Type B pancreatic cell (in vitro differentiated cells): ENCODE data around the gene KMT2E. TPM values are rescaled to one million over a fixed set of nuclear protein-coding genes. Genes with fewer than 3 reads are reported as not detected.

Source experiments
- DNase-seq: peaks from one replicate; pipeline ENCODE4 v3.0.0; 2021; ENCODE audit warnings: mixed read lengths; ENCODE audit not compliant: unreplicated experiment; ENCODE audit errors: extremely low spot score
- H3K27ac Mint-ChIP-seq: 2 replicates; pipeline ENCODE4 v1.8.0; 2021; ENCODE audit warnings: mild to moderate bottlenecking, mixed read lengths
- H3K27me3 Mint-ChIP-seq: 2 replicates; pipeline ENCODE4 v1.8.0; 2021; ENCODE audit warnings: mixed read lengths
- H3K36me3 Mint-ChIP-seq: 2 replicates; pipeline ENCODE4 v1.8.0; 2021; ENCODE audit warnings: mixed read lengths
- H3K4me1 Mint-ChIP-seq: one replicate; pipeline ENCODE4 v1.8.0; 2021; ENCODE audit warnings: mixed read lengths; ENCODE audit not compliant: unreplicated experiment
- H3K4me3 Mint-ChIP-seq: 2 replicates; pipeline ENCODE4 v1.8.0; 2021; ENCODE audit warnings: mild to moderate bottlenecking, mixed read lengths
- H3K9me3 Mint-ChIP-seq: 2 replicates; pipeline ENCODE4 v1.8.0; 2021; ENCODE audit warnings: mixed read lengths
- total RNA-seq: library from RNA; stranded (reverse); gene quantifications from 2 replicates; pipeline ENCODE4 v1.2.1, GENCODE V29; 2021; ENCODE audit warnings: low replicate concordance
- TF ChIP-seq, protein P1 (sequence below): fragments of 200-600 bp; sonication (generic); conservative IDR thresholded peaks from 2 replicates; pipeline ENCODE4 v1.5.0; 2021; ENCODE audit warnings: antibody characterized with exemption, mild to moderate bottlenecking

KMT2E gene
- total RNA-seq, 1 donor from 2014 or later, result 75.6 TPM

DNA sequence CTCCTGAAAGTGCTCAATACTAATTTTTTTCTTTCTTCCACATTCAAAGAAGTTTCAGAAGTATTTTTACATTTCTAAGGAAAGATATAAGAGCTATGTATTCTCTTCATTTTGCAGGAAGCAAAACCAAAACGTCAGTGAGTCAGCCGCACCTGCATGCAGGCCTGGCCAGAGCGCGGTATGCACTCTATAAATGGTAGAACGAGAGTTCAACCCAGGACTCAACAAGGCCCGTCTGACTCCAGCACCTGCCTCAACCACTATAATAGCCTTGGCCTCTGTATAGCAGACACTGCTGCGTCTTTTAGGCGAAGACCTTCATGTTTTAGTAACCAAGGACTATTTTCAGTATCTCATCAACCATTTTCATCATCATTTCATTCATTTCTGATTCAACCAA is 113.2 kb downstream of the KMT2E start:
- H3K36me3 Mint-ChIP-seq, result peaks cover 15% of the 10 kb centered on the region
- no peaks in the 10 kb centered on the region for H3K9me3 Mint-ChIP-seq
- no peaks in the 10 kb centered on the region for H3K27me3 Mint-ChIP-seq
- TF ChIP-seq, protein P1, sequence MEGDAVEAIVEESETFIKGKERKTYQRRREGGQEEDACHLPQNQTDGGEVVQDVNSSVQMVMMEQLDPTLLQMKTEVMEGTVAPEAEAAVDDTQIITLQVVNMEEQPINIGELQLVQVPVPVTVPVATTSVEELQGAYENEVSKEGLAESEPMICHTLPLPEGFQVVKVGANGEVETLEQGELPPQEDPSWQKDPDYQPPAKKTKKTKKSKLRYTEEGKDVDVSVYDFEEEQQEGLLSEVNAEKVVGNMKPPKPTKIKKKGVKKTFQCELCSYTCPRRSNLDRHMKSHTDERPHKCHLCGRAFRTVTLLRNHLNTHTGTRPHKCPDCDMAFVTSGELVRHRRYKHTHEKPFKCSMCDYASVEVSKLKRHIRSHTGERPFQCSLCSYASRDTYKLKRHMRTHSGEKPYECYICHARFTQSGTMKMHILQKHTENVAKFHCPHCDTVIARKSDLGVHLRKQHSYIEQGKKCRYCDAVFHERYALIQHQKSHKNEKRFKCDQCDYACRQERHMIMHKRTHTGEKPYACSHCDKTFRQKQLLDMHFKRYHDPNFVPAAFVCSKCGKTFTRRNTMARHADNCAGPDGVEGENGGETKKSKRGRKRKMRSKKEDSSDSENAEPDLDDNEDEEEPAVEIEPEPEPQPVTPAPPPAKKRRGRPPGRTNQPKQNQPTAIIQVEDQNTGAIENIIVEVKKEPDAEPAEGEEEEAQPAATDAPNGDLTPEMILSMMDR, result no peak
- no peak overlapping the region for H3K27ac Mint-ChIP-seq
- H3K4me1 Mint-ChIP-seq, result peaks cover 26% of the 10 kb centered on the region
- no peak overlapping the region for H3K4me3 Mint-ChIP-seq
- DNase-seq, result no peak

DNA sequence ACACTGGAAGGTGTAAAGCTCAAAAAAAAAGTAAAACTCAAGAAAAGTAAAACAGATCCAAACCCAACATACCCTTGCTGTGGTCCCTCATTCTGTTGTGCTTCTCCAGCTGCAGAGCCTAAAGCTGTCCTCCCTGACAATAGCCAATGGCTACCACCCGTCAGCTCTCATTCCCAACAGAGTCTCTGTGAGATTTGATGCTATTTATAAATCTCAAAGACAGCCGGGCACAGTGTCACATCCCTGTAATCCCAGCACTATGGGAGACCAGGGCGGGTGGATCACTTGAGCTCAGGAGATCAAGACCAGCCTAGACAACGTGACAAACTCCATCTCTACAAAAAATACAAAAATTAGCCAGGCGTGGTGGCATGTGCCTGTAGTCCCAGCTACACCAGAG is 116.0 kb downstream of the KMT2E start:
- no peaks in the 10 kb centered on the region for H3K9me3 Mint-ChIP-seq
- no peak overlapping the region for H3K4me3 Mint-ChIP-seq
- no peaks in the 10 kb centered on the region for H3K27me3 Mint-ChIP-seq
- H3K36me3 Mint-ChIP-seq, result peaks cover 21% of the 10 kb centered on the region
- TF ChIP-seq, protein P1, result no peak
- H3K4me1 Mint-ChIP-seq, result peaks cover 8% of the 10 kb centered on the region
- H3K27ac Mint-ChIP-seq, result no peak overlapping the region
- DNase-seq, result no peak

DNA sequence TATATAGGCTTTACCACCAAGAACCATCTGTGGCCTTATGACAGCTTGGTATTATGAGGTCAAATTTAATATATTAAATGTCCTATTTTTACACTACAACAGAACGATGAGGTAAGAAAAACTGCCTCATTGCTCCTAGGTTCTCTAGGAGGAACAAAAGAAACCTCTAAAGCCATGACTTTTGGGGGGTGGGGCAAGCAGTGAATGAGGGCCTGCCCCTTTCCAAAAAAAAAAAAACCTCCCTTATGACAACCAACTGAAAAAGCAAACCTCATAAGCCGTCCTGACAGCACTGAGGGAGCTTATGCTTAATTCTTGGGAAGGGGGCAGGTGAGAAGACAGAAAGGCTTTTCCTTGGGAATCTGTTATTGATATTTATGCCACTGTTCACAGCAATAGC is 116.6 kb downstream of the KMT2E start:
- H3K9me3 Mint-ChIP-seq, result no peaks in the 10 kb centered on the region

DNA sequence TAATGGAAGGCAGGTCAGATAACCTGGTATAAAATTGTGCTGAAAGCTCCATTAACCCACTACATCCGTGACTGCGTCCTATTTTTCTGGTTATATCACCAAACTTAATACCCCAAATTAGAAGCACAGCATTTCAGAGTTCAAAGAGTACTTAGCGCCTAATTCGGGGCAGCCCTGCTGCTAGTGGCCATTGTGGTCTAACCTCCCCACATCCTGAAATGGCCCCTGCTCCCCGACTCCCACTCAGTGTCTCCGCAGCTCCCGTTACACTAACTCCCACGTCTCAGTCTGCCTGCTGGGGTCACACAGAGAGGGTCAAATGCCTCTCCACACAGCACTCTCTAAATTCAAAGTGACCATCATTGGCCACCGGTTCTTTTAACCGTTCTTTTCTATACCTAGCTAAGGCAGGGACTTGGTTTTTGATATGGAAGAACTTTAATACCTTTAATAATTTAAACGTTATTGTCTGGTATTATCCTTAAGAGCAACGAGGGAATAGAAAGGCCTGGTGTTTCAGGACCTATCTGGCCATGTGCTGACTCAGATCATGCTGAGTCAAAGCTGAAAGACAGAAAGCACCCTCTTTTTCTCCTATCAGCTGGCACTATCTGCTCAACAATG is 117.1 kb downstream of the KMT2E start:
- Mint-ChIP-seq H3K27ac (no peak overlapping the region), H3K9me3 (no peaks in the 10 kb centered on the region), H3K27me3 (no peaks in the 10 kb centered on the region), H3K4me1 (peaks cover 8% of the 10 kb centered on the region), H3K4me3 (no peak overlapping the region), H3K36me3 (peaks cover 13% of the 10 kb centered on the region)
- TF ChIP-seq, protein P1, result no peak
- no peak for DNase-seq

More for the DNA sequence above, 116.6 kb downstream of the KMT2E start:
- Mint-ChIP-seq H3K27ac (no peak overlapping the region), H3K36me3 (peaks cover 16% of the 10 kb centered on the region), H3K27me3 (no peaks in the 10 kb centered on the region), H3K4me3 (no peak overlapping the region), H3K4me1 (peaks cover 8% of the 10 kb centered on the region)
- DNase-seq, result no peak
- TF ChIP-seq, protein P1, result no peak

DNA sequence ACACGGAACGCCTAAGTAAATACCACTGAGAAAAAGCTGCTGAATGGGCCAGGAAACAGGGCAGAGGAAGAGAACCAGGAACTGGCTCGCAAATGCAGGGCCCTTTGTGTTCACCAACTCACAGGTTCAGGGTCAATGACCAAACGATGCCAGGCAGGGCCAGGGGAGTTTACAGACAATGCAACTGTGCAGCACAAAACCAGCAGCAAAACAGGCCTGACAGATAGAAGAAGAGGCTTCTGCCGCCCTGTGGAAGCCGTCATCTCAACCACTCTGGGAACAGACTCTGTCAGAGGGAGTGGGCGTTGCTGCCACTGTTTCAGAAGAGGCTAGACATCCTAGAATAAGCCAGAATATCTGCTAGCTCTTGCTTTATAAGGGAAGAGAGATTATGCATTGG is 117.9 kb downstream of the KMT2E start:
- TF ChIP-seq, protein P1, result no peak
- peaks cover 8% of the 10 kb centered on the region for H3K4me1 Mint-ChIP-seq
- DNase-seq, result no peak
- no peaks in the 10 kb centered on the region for H3K27me3 Mint-ChIP-seq
- H3K36me3 Mint-ChIP-seq, result peaks cover 14% of the 10 kb centered on the region
- H3K27ac Mint-ChIP-seq, result no peak overlapping the region
- no peaks in the 10 kb centered on the region for H3K9me3 Mint-ChIP-seq
- no peak overlapping the region for H3K4me3 Mint-ChIP-seq
